ENCODE results near the gene PCGF1. TPM values are rescaled to one million over a fixed set of nuclear protein-coding genes. Genes with fewer than 3 reads are reported as not detected.

Gene PCGF1
- total and polyA plus RNA-seq, 9 of the 15 experiments (the other 6 are each of a cell fraction or from before 2014, with no cell fraction given), result 20.3 to 45.7 (median 29.3) TPM

- H3K4me1 ChIP-seq (replicated peaks in 1 of 2; ENCODE audit: control insufficient read depth in 2 of 2, insufficient read depth in 2 of 2, low read length in 2 of 2), result peaks cover 26 to 48% of the 10 kb centered on the region in 2 experiments
- no peaks in the 10 kb centered on the region for H4K20me1 ChIP-seq (replicated peaks; ENCODE audit: control insufficient read depth, insufficient read depth, low read length)
- peaks cover 1% of the 10 kb centered on the region; the same call in 1 of the 3 replicates for H3K79me2 ChIP-seq (ENCODE audit: control insufficient read depth, insufficient read depth, low read length)
- ChIA-PET POLR2A (interaction anchor here (1.2 kb wide), 1 partner anchor 18 kb away, joined by 3 read pairs; no protein-coding TSS in a partner anchor), CTCF (ENCODE audit: low intra/inter-chr PET ratio) (no interaction called here)
- BruUV-seq (replicated peaks), result TSS peak; percentile 80
- WGBS (ENCODE audit: insufficient coverage, low coverage, missing lambda C conversion rate), result 38% methylated on average over 64 of the region's 85 CpGs
- H3K9ac ChIP-seq (ENCODE audit: insufficient read depth in 1 of 2, low read depth in 2 of 2, low read length in 2 of 2), result peak overlapping the region; percentile 65 to 93
- H3K9me3 ChIP-seq (replicated peaks; ENCODE audit: control insufficient read depth, insufficient read depth, low read depth, low read length), result no peaks in the 10 kb centered on the region
- peak overlapping the region; percentile 46 for H3K4me3 ChIP-seq
- H3K4me2 ChIP-seq (ENCODE audit: insufficient read depth, low read length), result peak overlapping the region; percentile 77
- H3K9me1 ChIP-seq (ENCODE audit: control insufficient read depth, insufficient read depth, low read length), result no peaks in the 10 kb centered on the region
- intact Hi-C loops (cut with micrococcal nuclease) (no loop called here), in situ Hi-C loops (cut with MboI) (no loop called here)
- H3K27me3 ChIP-seq (ENCODE audit: control insufficient read depth in 2 of 2, insufficient read depth in 2 of 2, low read length in 2 of 2), result no peaks in the 10 kb centered on the region
- peak; percentile 84 to 91 (median 89) for DNase-seq (ENCODE audit: extremely low read depth in 1 of 4, low spot score in 3 of 4)
- H3K27ac ChIP-seq (ENCODE audit: extremely low read depth, low read depth, low read length), result peak overlapping the region; percentile 63
- ATAC-seq, result peak; percentile 94
- no peaks in the 10 kb centered on the region for H3K36me3 ChIP-seq (ENCODE audit: control insufficient read depth, insufficient read depth, low read length)
- FAIRE-seq, result peak; percentile 49
- peak overlapping the region; percentile 81 for H2AFZ ChIP-seq (ENCODE audit: low read depth, low read length)
- TF ChIP-seq CBX1 (IDR thresholded peaks at IDR 0.05; ENCODE audit: low read depth), result peak; percentile 22; the same call in 1 of the 2 replicates
- peak; percentile 41 for TF ChIP-seq VEZF1 (CRISPR knock-in tag; IDR thresholded peaks at IDR 0.05)
- peak; percentile 41; the same call in 1 of the 2 replicates for TF ChIP-seq TFAP4 (CRISPR knock-in tag; IDR thresholded peaks at IDR 0.05; ENCODE audit: borderline replicate concordance)
- TF ChIP-seq XRCC5 (IDR thresholded peaks at IDR 0.05; ENCODE audit: low read depth, low read length), result 0 out of 2 replicates have a peak, but pooled peaks have one; percentile 58
- no peak for TF ChIP-seq CLOCK (CRISPR knock-in tag; IDR thresholded peaks at IDR 0.05; ENCODE audit: borderline replicate concordance)
- TF ChIP-seq ZNF76 (CRISPR knock-in tag; IDR thresholded peaks at IDR 0.05; ENCODE audit: borderline replicate concordance), result 0 out of 2 replicates have a peak, but pooled peaks have one; percentile 50
- TF ChIP-seq RBFOX2 (IDR thresholded peaks at IDR 0.05; ENCODE audit: low read depth, low read length), result peak; percentile 87
- TF ChIP-seq ZBTB33 (CRISPR knock-in tag; IDR thresholded peaks at IDR 0.05), result peak; percentile 96
- peak; percentile 32 to 68; a peak in 3 of 4 replicates for TF ChIP-seq MAZ (CRISPR knock-in tag; conservative IDR thresholded peaks at IDR 0.05 in 1 of 2, IDR thresholded peaks at IDR 0.05 in 1 of 2)
- peak; percentile 39; the same call in 1 of the 2 replicates for TF ChIP-seq CREM (IDR thresholded peaks at IDR 0.05; ENCODE audit: low read depth)
- peak; percentile 2; the same call in 1 of the 2 replicates for TF ChIP-seq EP300 (IDR thresholded peaks at IDR 0.05; ENCODE audit: low read length)
- TF ChIP-seq TAF1 (IDR thresholded peaks at IDR 0.05; ENCODE audit: control insufficient read depth, extremely low read depth, insufficient read depth, low read length, severe bottlenecking), result peak; percentile 48
These were observed 41.7 kb upstream of the PCGF1 start for GRCh38 chr2:74548900-74549826.

Measured in K562 (cell line).